NCI-H187 treated with DMSO at 0.1 percent for 48 hours (cell line): ENCODE data around the gene OR4A16.

ENCODE experiments used
- DNase-seq: peaks from one replicate; lab custom pipeline; 2025; lab: John Stamatoyannopoulos, UW

The OR4A16 gene, protein sequence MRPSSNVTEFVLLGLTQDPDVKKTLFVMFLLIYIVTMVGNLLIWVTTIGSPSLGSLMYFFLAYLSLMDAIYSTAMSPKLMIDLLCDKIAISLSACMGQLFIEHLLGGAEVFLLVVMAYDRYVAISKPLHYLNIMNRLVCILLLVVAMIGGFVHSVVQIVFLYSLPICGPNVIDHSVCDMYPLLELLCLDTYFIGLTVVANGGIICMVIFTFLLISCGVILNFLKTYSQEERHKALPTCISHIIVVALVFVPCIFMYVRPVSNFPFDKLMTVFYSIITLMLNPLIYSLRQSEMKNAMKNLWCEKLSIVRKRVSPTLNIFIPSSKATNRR

GRCh38 chr11:55342901-55343300 lies at the start of gene OR4A16:
OR4A16 (plus strand) TSS chr11:55343201; CDS start chr11:55343201, 0 bp downstream.
- no peak for DNase-seq

DNA sequence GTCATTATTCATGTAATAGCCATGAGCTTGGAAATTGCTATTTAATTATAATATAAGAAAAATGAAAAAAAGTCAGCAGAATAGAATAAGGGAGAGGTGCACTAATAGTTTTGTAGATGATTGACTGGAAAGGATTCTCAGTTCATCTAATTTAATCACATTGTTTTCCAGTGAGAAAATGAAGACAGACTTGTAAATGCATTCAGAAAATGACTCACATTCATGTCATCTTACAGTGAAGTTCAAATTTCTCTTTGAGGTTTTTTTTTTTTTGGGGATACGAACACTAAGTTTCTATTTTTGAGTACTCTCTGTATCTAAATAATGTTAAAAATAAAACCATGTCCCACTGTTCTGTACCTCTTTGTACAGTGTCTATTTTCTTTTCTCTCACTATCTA lies 18.5 kb upstream of the OR4A16 start:
- no peak for DNase-seq

DNA sequence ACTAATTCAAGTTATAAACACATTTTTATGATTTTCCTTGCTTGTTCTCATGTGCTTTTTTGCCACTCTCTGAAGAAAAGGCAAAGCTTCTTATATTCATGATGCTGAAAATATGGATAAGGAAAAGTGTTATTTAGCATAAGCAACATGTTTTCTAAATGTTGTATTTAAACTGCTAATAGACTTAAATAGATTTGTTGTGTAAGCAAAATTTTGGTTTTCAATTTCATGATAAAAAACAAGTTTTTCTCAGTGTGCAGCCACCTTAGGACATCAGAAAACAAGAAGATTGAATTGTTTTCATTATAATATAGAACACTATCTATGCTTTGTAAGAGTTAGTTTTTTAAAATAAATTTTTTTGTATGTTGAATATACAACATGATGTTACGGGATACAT lies 2.3 kb downstream of the OR4A16 start:
- no peak for DNase-seq

DNA sequence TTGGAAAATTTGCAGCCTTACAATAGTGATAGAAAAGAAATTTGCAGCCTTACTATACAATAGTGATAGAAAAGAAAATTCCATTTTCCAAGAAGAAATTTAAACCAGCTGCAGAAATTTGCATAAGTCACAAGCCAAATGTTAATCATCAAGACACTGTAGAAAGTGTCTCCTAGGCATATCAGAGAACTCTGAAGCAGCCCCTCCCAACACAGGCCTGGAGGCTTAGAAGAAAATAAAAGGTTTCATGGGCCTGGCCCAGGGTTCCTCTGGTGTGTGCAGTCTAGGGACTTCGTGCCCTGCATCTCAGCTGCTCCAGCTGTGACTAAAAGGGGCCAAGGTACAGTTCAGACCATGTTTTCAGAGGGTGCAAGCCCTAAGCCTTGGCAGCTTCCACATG lies 6.0 kb downstream of the OR4A16 start:
- DNase-seq, result no peak

- DNase-seq, result no peak
These were observed 14.7 kb downstream of the OR4A16 start for GRCh38 chr11:55357560-55358184.

DNA sequence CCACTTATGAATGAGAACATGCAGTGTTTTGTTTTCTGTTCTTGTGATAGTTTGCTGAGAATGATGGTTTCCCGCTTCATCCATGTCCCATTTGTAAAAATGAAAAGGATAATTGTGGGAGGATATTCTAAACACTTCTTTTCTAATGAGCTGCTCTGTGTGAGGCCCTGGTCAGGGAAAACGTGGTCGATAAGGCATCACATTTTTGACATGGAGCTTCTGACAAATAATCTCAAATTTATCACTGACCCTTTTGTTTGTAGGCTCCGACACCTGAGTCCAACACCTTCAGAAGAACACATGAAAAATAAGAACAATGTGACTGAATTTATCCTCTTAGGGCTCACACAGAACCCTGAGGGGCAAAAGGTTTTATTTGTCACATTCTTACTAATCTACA lies 24.7 kb downstream of the OR4A16 start, which contains the start of gene OR4A15:
OR4A15 (plus strand) TSS at position 301 of the 400 bp plus-strand sequence; CDS start at position 301, 0 bp downstream.
- no peak for DNase-seq
